HTR-8/SVneo (cell line): ENCODE measurements around the gene LMAN1.

Source experiments
- DNase-seq: peaks from one replicate; pipeline ENCODE4 v3.0.0; 2011; ENCODE audit warnings: low spot score, mixed read lengths; ENCODE audit not compliant: insufficient read length
- FAIRE-seq: peaks from 2 replicates; lab custom pipeline; 2011; peaks lifted over from hg19 to GRCh38; lab: Jason Lieb, UNC

The LMAN1 gene

GRCh38 chr18:59358712-59359575, at the start of gene LMAN1:
Gene LMAN1 (minus strand): TSS chr18:59359265. CDS start chr18:59359244, 21 bp downstream.
- DNase-seq (peak; percentile 95), FAIRE-seq (peak; percentile 76)

- DNase-seq (peak; percentile 85), FAIRE-seq (peak; percentile 16)
Measured at GRCh38 chr18:59402432-59403090, 43.5 kb upstream of the LMAN1 start.

GRCh38 chr18:59400407-59400806, 41.3 kb upstream of the LMAN1 start:
- DNase-seq (no peak), FAIRE-seq (no peak)

GRCh38 chr18:59395226-59396175, 36.4 kb upstream of the LMAN1 start:
- FAIRE-seq (no peak), DNase-seq (no peak)

- no peak for FAIRE-seq
- no peak for DNase-seq
Measured at GRCh38 chr18:59393381-59393780, 34.3 kb upstream of the LMAN1 start.

- DNase-seq = no peak
- FAIRE-seq = no peak
Measured at GRCh38 chr18:59388817-59389216, 29.8 kb upstream of the LMAN1 start.

GRCh38 chr18:59387687-59388565, 28.9 kb upstream of the LMAN1 start:
- FAIRE-seq (no peak), DNase-seq (no peak)

GRCh38 chr18:59386909-59387686, 28.0 kb upstream of the LMAN1 start:
- FAIRE-seq = no peak
- DNase-seq = no peak

GRCh38 chr18:59385191-59385590, 26.1 kb upstream of the LMAN1 start:
- no peak for DNase-seq

GRCh38 chr18:59383851-59384250, 24.8 kb upstream of the LMAN1 start:
- no peak for FAIRE-seq
- DNase-seq = no peak

More at GRCh38 chr18:59385191-59385590, 26.1 kb upstream of the LMAN1 start:
- no peak for FAIRE-seq

- no peak for FAIRE-seq
- no peak for DNase-seq
Measured at GRCh38 chr18:59382383-59382782, 23.3 kb upstream of the LMAN1 start.

- DNase-seq (no peak), FAIRE-seq (no peak)
Measured at GRCh38 chr18:59381949-59382348, 22.9 kb upstream of the LMAN1 start.

- DNase-seq (no peak), FAIRE-seq (no peak)
Measured at GRCh38 chr18:59380706-59381105, 21.6 kb upstream of the LMAN1 start.

- no peak for DNase-seq
Measured at GRCh38 chr18:59379772-59380522, 20.9 kb upstream of the LMAN1 start.

GRCh38 chr18:59377613-59378337, 18.7 kb upstream of the LMAN1 start:
- FAIRE-seq (no peak), DNase-seq (no peak)

More at GRCh38 chr18:59379772-59380522, 20.9 kb upstream of the LMAN1 start:
- FAIRE-seq = no peak

- DNase-seq = no peak
- no peak for FAIRE-seq
Measured at GRCh38 chr18:59376351-59376935, 17.4 kb upstream of the LMAN1 start.

GRCh38 chr18:59374128-59374527, 15.1 kb upstream of the LMAN1 start:
- no peak for DNase-seq
- no peak for FAIRE-seq
